Urinary bladder (tissue), 4 donors: ENCODE measurements around the gene ZNF697. TPM values are rescaled to one million over a fixed set of nuclear protein-coding genes. Genes with fewer than 3 reads are reported as not detected.
"Not testable (repeated sequence)": the region's sequence is repeated elsewhere in the genome, so short reads cannot be mapped to it uniquely, and the experiment has no call there.

ENCODE experiments used
- DNase-seq: peaks from one replicate; pipeline ENCODE4 v3.0.0-alpha.2; 2015; ENCODE audit errors: extremely low spot score
- H3K27ac ChIP-seq: one replicate; pipeline ENCODE4 v1.5.1; 2013; ENCODE audit warnings: low read depth, mild to moderate bottlenecking, moderate library complexity
- H3K36me3 ChIP-seq: one replicate; pipeline ENCODE4 v1.6.1; 2013; ENCODE audit warnings: mild to moderate bottlenecking, moderate library complexity; ENCODE audit not compliant: insufficient read depth
- H3K4me1 ChIP-seq: one replicate; pipeline ENCODE4 v1.6.1; 2013; ENCODE audit warnings: mild to moderate bottlenecking, moderate library complexity; ENCODE audit not compliant: insufficient read depth
- H3K4me3 ChIP-seq: one replicate; pipeline ENCODE4 v1.5.1; 2013; ENCODE audit warnings: low read depth, low read length
- WGBS: extraction: QIAGEN DNeasy Blood & Tissue Kit; methylation state at CpG from one replicate; pipeline ENCODE4 v1.1.7; 2013; 5-methylcytosine and 5-hydroxymethylcytosine counted together
- polyA plus RNA-seq: library from polyadenylated mRNA; stranded (reverse); fragments of 200-250 nt; gene quantifications from one replicate; pipeline ENCODE4 v1.2.3, GENCODE V29; 2013
- total RNA-seq: library from RNA; depleted of rRNA; stranded (reverse); fragments of >200 nt; gene quantifications from one replicate; pipeline ENCODE4 v1.2.3, GENCODE V29; 2014
- donor health status: healthy with polysubstance abuse.
- donor health status: healthy.

The ZNF697 gene
- total and polyA plus RNA-seq, 2 donors: 2.8 to 19.8 TPM

- no peaks in the 10 kb centered on the region for H3K4me1 ChIP-seq
- 83% methylated on average over 2 of the region's 2 CpGs for WGBS
- no peak overlapping the region for H3K4me3 ChIP-seq
- no peak for DNase-seq
- H3K27ac ChIP-seq: no peak overlapping the region
- H3K36me3 ChIP-seq: no peaks in the 10 kb centered on the region
Observed at GRCh38 chr1:119595168-119595567, 52.9 kb downstream of the ZNF697 start.

- no peak overlapping the region for H3K27ac ChIP-seq
- DNase-seq: no peak
- 67% methylated on average over 1 of the region's 1 CpG for WGBS
- no peaks in the 10 kb centered on the region for H3K36me3 ChIP-seq
- H3K4me3 ChIP-seq: no peak overlapping the region
- no peaks in the 10 kb centered on the region for H3K4me1 ChIP-seq
Observed at GRCh38 chr1:119594376-119594775, 53.7 kb downstream of the ZNF697 start.

GRCh38 chr1:119593805-119594204, 54.3 kb downstream of the ZNF697 start:
- no peak overlapping the region for H3K4me3 ChIP-seq
- WGBS: 88% methylated on average over 1 of the region's 1 CpG

GRCh38 chr1:119590393-119590792, 57.7 kb downstream of the ZNF697 start:
- Histone ChIP-seq H3K36me3 (no peaks in the 10 kb centered on the region), H3K4me1 (no peaks in the 10 kb centered on the region), H3K4me3 (no peak overlapping the region), H3K27ac (no peak overlapping the region)
- DNase-seq: no peak

More at GRCh38 chr1:119593805-119594204, 54.3 kb downstream of the ZNF697 start:
- Histone ChIP-seq H3K4me1 (no peaks in the 10 kb centered on the region), H3K36me3 (no peaks in the 10 kb centered on the region), H3K27ac (no peak overlapping the region)
- DNase-seq: no peak

GRCh38 chr1:119588621-119589020, 59.4 kb downstream of the ZNF697 start:
- WGBS: 71% methylated on average over 5 of the region's 5 CpGs
- DNase-seq: no peak
- H3K4me3 ChIP-seq: no peak overlapping the region
- no peaks in the 10 kb centered on the region for H3K4me1 ChIP-seq
- H3K36me3 ChIP-seq: no peaks in the 10 kb centered on the region
- no peak overlapping the region for H3K27ac ChIP-seq

GRCh38 chr1:119587341-119587740, 60.7 kb downstream of the ZNF697 start:
- DNase-seq: no peak
- H3K27ac ChIP-seq: no peak overlapping the region
- WGBS: 83% methylated on average over 3 of the region's 3 CpGs

GRCh38 chr1:119585801-119586200, 62.3 kb downstream of the ZNF697 start:
- H3K4me1 ChIP-seq, H3K27ac ChIP-seq, H3K4me3 ChIP-seq, DNase-seq, H3K36me3 ChIP-seq: not testable (repeated sequence)
- WGBS: 94% methylated on average over 2 of the region's 2 CpGs

More at GRCh38 chr1:119587341-119587740, 60.7 kb downstream of the ZNF697 start:
- Histone ChIP-seq H3K4me1 (no peaks in the 10 kb centered on the region), H3K4me3 (no peak overlapping the region), H3K36me3 (no peaks in the 10 kb centered on the region)

- DNase-seq: no peak
- Histone ChIP-seq H3K4me3 (no peak overlapping the region), H3K4me1 (no peaks in the 10 kb centered on the region), H3K36me3 (no peaks in the 10 kb centered on the region), H3K27ac (no peak overlapping the region)
- WGBS: 12% methylated on average over 1 of the region's 1 CpG
Observed at GRCh38 chr1:119582801-119583200, 65.3 kb downstream of the ZNF697 start.

- H3K4me3 ChIP-seq, H3K36me3 ChIP-seq, DNase-seq, H3K4me1 ChIP-seq, H3K27ac ChIP-seq: not testable (repeated sequence)
- WGBS: 87% methylated on average over 3 of the region's 3 CpGs
Observed at GRCh38 chr1:119581076-119581475, 67.0 kb downstream of the ZNF697 start.

- H3K4me3 ChIP-seq: no peak overlapping the region
- no peak overlapping the region for H3K27ac ChIP-seq
- 89% methylated on average over 5 of the region's 5 CpGs for WGBS
- no peaks in the 10 kb centered on the region for H3K4me1 ChIP-seq
- no peak for DNase-seq
- no peaks in the 10 kb centered on the region for H3K36me3 ChIP-seq
Observed at GRCh38 chr1:119573886-119574285, 74.2 kb downstream of the ZNF697 start.

- H3K4me1 ChIP-seq, H3K36me3 ChIP-seq, H3K27ac ChIP-seq, DNase-seq, H3K4me3 ChIP-seq: not testable (repeated sequence)
- WGBS: 78% methylated on average over 6 of the region's 8 CpGs
Observed at GRCh38 chr1:119569930-119570622, 78.0 kb downstream of the ZNF697 start.

Other genes starting within 250 kb of the ZNF697 start
- not detected for gene HSD3B2, start 233.1 kb downstream of the ZNF697 start, total RNA-seq
- not detected for gene HSD3B2, start 233.1 kb downstream of the ZNF697 start, polyA plus RNA-seq
- not detected for gene HSD3B1, start 141.1 kb downstream of the ZNF697 start, total RNA-seq
- not detected for gene HSD3B1, start 141.1 kb downstream of the ZNF697 start, polyA plus RNA-seq
- 51.3 TPM for gene PHGDH, start 63.7 kb upstream of the ZNF697 start, total RNA-seq
- 166 TPM for gene PHGDH, start 63.7 kb upstream of the ZNF697 start, polyA plus RNA-seq
- gene HMGCS2, start 120.6 kb upstream of the ZNF697 start, total RNA-seq: 11.6 TPM
- gene HMGCS2, start 120.6 kb upstream of the ZNF697 start, polyA plus RNA-seq: 11.7 TPM
- gene REG4, start 163.2 kb upstream of the ZNF697 start, total RNA-seq: not detected
- gene REG4, start 163.2 kb upstream of the ZNF697 start, polyA plus RNA-seq: 0.14 TPM
- gene ADAM30, start 248.2 kb upstream of the ZNF697 start, total RNA-seq: not detected
- not detected for gene ADAM30, start 248.2 kb upstream of the ZNF697 start, polyA plus RNA-seq